Fibroblast of lung (primary cell): Measurements from ENCODE around the gene NPIPB4.
"Not testable (repeated sequence)": the region's sequence is repeated elsewhere in the genome, so short reads cannot be mapped to it uniquely, and the experiment has no call there.

ENCODE experiments used
- CTCF ChIP-seq, 2 donors: IDR thresholded peaks in 1 of 2; conservative IDR thresholded peaks in 1 of 2; 1 replicate in 1 of 2; 2 replicates in 1 of 2; pipeline ENCODE4 v1.5.1; 2011 to 2012; ENCODE audit warnings: low read length in 2 of 2, control low read depth in 1 of 2, inconsistent platforms in 1 of 2, low read depth in 1 of 2, mild to moderate bottlenecking in 1 of 2
- EZH2 ChIP-seq: IDR thresholded peaks from 2 replicates; pipeline ENCODE4 v1.5.1; 2012; ENCODE audit warnings: low read length, control low read depth, mild to moderate bottlenecking; ENCODE audit errors: missing control alignments

DNA sequence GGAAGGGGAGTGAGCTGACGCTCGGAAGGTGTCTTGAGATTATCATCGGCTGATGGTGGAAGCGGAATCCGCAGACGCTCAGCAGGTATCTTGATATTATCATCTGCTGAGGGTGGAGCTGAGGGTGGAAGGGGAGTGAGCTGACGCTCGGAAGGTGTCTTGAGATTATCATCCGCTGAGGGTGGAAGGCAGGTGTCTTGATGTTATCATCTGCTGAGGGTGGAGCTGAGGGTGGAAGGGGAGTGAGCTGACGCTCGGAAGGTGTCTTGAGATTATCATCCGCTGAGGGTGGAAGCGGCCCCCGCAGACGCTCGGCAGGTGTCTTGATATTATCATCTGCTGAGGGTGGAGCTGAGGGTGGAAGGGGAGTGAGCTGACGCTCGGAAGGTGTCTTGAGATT is 21.2 kb downstream of the NPIPB4 start:
- TF ChIP-seq CTCF (conservative IDR thresholded peaks at IDR 0.05 in 1 of 2, IDR thresholded peaks at IDR 0.05 in 1 of 2; ENCODE audit: low read depth in 1 of 2, low read length in 2 of 2); EZH2: not testable (repeated sequence)
